Stimulated activated CD4-positive, alpha-beta T cell treated with anti-CD3 and anti-CD28 coated beads, Interleukin-12 subunit alpha, Interleukin-12 subunit beta, amount 100 ng/mL, for 4 hours (primary cell): ENCODE results near the gene ANK3.

ENCODE experiments used
- DNase-seq: peaks from one replicate; pipeline ENCODE4 v3.0.0-alpha.2; 2020

The ANK3 gene

DNA sequence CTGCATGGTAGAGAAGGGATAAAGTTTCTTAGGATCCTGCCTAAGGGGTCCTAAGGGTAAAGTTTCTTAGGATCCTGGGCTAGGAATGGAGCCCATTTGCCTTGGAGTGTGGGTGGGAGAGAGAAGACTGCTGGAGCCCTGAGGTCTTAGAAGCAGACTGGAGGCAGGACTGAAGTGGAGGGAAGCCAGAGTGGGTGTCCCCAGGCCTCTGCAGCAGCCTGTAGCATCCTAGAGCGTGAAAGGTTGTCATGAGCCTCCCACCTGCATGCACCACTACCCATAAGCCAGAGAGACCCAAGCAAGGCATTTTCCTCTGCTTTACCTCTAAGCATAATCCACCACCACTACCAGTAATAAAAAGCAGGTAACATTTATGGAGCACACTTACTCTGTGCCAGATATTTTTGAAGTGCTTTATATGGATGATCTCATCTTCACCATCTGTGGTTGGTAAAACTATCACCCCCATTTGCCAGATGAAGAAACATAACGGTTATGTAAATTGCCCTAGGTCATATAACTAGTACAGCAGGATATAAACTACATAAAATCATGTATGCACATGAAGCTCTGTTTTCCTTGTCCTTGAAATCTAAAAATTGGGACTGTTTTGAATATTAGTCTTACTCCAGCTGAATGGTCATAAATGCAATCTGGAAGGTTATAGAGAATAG lies 379.8 kb downstream of the ANK3 start:
- DNase-seq = no peak

DNA sequence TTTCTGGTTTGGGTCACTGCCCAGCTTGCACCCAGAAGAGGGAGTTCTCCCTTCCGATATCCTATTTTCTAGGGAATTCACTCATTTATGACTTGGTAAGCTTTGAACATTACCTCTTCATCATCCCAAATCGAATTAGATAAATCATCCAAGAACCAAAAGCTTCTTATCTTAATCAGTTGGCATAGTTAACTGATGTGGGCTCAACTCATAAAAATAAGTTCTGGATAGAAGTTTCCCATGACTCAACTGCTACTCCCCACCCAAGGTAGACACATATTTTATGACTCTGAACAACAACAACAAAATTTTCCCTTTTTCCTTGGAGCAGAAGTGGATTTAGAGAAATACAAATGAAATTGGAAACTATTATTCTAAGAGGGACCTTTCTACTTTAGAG lies 380.4 kb downstream of the ANK3 start:
- no peak for DNase-seq

DNA sequence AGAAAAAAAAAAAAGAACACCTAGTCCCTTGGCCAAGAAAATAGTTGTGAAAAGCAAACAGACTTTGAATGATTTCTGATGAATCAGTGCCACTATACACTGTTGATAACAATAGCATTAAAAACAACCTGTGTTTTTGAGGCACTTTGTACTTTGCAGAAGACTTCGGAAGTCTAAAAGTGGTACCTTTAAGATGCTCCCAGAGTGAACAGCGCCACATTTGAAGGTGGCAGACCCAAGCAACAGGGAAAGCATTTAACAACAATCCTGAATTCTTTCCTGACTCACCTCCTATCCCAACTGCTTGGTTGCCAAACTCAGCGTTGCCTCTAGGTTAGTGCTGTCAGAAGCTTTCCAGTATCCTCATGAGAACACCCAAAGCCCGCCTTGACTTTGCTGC lies 380.9 kb downstream of the ANK3 start:
- no peak for DNase-seq

DNA sequence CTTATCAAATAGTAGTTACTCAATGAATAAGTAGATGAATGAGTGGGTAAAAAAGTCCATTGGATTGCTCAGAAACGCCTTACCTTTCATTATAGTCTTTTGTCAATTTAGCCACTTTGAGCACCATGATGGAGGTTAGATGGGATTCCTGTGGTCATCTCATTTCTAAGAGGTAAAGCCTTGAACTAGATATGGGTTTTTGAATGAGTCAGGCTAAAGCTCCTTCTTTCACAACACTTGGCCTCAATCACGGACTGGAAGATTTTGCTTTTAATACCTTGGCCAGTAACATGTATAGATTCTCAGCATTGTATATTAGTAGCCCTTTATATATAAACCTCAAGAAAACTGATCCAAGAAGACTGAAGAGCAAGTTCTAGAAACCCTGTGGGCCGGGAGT lies 383.6 kb downstream of the ANK3 start:
- DNase-seq = no peak

DNA sequence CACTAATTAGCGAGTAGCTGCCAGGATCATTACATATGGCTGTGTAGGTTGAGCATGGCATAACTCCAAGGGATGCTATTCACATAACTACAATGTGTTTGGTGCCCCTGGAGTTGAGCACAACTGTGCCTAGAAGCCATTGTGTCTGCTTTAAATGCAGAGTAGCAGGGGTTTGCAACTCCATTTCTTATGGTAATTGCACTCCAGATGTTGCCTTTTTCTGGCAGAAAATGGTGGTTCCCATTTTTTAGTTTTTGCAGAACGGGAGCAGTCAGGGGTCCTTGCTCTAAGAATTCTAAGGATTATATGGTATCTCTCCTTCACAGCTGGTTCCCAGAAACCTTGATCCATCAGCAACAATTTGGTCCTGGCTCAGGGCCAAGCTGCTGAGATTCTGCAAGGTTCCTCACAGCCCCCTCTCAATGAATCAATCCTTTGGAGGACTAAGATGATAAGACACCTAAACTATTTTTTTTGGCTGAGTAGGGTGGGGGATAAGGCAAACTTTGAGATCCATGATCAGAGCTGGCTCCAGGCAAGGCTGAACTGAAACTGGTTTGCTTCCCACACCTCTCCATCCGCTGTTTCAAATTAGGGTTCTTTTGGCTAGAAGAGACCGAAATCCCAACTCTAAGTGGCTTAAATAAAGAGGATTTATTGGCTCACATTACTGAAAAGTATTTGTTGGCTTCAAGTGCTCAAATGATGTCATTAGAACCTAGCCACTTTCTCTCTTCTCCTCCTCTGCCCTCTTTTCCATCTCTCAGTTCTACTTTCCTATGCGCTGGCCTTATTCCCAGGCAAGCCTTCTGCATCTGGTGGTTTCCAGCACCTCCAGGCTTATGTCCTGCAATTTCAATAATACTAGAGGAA lies 385.8 kb downstream of the ANK3 start:
- no peak for DNase-seq

DNA sequence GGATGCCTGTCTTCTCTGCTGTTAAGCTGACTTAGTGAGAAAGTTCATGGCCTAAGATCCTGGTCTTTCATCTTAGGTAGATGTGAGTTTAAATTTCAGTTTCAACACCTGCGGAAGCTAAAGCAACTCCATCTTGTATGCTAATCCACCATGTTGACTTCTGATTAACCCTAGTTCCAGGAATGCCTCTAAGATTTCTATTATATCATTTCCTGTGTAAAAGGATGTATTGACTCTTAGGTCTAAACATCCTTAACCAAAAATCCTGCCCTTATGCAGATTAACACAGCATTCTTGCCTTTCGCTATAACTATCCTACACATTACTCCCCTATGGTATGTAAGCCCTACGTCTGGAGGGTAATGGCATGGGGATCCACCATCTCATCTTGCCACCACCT lies 388.9 kb downstream of the ANK3 start:
- no peak for DNase-seq

DNA sequence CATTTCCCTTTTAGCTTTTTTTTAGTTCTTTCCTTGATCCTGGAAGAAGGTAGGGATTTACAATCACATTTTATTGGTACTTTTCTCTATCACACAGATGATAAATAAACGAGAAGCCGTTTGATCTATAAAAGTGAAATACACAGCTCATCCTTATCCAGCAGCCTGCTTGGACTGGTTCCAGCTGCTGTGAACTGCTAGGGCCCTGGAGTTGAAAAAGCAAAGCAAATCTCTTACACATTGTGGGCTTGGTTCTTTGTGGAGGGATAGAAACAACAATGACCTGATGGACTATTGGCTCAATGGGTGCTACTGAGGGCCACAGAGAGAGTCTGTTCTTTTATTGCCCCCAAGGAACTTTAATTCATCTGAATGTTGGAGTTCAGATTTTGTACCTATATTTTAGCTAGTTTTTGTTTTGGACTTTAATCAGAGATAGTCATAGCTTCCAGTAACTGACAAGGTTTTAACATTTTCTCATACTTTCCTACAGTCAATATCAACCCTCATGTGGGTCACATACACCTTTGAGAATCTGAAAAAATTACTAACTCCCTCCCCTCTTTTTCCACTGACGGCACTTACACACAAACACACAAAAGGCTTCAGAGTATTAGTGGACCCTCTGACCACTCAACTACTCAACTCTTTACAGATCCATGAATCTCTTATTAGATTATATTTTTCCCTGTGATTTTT lies 391.7 kb downstream of the ANK3 start:
- DNase-seq = no peak

DNA sequence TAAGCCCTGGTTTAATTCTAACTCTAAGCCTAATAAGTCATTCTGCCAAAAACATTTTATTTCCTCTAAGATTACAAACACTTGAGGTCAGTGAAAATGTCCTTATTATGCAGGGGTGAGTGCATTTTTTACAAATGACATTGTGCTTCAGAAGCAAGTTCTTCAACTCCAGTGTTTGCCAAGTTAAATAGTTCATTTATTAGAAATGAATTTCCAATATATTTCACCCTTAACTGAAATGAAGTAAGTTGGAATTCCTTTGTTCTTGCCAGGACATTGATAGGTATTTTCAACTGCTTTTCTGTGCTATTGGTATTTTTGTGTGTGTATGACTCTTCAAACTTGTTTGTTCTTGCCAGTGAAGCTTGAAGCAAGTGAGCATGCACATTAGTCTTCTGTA lies 393.8 kb downstream of the ANK3 start:
- no peak for DNase-seq

DNA sequence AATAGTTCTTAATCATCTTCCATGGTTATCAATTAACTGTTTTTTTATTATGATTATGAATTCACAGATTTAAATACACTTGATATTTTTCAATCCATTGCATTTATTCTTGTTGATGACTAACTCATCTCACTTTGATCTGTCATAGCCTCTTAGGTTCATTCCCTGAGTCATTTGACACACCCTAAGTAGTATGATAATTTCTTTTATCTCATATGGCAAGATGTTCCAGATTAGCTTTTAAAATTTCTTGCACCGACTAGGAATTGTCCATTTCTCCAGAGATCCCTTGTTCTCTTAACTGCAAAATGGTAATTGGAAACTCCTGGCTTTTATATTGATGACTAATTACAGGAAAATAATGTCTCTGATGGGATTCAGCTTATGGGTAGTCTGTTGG lies 395.7 kb downstream of the ANK3 start:
- DNase-seq = no peak

DNA sequence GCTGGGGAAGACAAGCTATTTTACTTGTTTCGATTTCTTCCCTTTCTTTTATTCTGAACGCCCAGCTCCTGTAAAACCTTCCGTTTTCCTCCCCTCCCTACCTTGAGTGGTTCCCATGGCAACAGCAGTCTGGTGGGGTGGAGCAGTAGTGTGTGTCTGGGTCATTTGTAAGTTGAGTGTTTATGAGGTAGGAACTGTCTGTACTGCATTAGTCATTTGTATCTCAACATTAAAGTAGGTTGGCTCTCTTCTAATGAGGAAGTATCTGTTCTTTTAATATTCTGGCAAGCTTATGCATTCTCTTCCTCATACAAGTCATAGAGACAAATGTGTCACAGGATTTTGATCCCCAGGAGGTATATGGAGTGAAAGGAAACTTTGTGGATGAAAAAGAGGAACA lies 398.0 kb downstream of the ANK3 start:
- DNase-seq = no peak

DNA sequence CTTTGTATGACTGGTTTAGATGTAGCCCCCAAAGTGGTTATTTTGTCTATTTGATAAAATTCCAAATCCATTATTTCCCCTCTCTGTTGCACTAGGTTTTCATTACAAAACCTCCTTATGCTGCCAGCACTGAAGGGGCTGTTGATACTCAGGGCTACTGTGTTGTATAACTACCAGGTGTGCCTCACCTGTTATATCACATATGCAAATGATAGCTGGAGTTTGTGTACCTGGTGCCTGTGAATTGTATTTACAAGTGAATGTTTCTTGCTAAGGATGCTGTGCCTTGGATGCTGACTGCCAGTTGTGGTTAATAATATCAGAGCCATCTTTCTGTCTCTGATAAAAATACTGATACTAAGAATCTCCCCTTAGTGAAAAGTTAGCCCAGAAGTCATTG lies 398.6 kb downstream of the ANK3 start:
- DNase-seq = no peak

DNA sequence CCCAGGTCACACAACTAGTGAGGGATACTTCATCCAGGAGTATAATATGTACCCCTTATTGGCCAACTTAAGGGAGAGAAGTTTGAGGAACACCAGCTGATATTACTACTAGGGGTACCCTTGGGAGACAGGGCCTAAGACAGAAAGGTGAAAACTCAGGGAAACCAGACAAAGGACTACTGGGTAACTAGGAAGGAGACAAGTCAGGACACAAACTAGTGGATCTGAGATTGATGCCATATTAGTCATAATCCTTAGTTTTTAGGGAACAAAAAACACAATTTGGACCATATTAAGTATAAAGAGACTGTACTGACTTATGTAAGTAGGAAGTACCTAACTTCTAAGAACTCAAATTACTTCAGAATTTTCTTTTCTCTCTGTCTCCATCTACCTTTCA lies 404.0 kb downstream of the ANK3 start:
- DNase-seq = no peak

DNA sequence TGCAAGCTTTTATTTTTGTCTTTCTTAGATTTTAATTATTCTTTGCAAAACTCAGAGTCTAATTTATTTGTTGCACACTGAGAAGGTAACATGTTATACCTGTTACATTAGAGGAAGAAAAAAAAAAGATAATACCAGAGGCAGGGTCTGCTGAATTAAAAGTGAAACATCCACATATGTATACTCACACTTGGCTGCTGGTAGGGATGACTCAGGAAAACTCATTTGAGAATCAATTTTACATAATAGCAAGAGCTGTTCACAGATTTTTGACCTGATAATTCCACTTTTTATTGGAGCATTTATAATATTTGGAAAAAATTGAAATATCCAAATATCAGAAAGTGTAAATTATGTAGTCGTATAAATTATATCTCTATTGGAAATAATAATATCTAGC lies 405.3 kb downstream of the ANK3 start:
- no peak for DNase-seq

DNA sequence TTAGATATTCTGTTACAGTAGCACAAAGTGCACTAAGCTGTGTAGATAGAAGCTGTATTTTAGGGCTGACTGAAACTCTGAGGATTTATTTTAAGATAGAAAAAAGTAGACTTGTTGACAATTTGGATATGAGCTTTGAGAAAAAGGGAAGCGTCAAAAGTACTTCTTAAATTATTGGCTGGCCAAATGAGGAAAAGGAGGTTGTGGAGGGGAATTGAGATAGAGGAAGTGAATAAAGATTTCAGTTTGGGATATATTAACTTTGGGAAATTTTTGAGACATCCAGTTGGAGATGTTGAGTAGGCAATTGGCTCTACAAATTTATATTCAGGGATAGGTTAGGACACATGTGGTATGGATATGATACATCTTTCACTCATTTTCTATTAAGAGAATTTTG lies 409.3 kb downstream of the ANK3 start:
- DNase-seq = no peak

DNA sequence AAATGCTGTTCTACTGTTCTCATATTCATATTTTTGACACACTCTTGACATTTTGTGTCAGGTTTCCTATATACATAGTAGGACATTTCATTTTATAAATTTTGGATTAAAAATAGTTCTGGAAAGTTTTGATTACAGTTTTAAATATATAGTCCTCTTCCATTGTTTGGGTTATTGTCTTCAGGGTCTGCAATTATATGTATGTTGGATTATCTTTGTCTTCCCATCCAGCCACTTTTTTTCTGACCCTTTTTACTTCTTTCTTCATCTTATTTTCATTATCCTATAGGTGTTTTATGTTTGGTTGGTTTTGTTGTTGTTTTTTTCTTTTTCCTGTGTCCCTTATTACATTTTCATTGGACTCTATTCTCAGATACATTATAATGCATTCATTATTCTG lies 412.2 kb downstream of the ANK3 start:
- DNase-seq = no peak

DNA sequence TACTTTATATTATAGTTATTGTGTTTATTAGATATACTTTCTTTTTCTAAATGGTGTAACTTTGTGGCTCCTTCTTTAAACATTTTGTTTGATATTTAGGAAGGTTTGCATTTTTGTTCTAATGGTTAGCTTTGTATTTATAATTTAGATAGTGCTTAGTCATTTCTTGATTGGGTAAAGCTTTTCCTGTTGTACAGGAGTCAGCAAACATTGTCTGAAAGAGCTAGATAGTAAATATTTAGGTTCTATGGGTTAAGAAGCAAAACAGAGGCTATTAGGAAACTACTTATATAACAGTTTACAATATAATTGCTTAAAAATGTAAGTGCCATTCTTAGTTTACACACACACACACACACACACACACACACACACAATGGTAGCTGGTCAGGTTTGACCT lies 412.8 kb downstream of the ANK3 start:
- DNase-seq = no peak
